HG03159 (cell line): ENCODE data around the gene ITPRID1.
"Not testable (repeated sequence)": the region's sequence is repeated elsewhere in the genome, so short reads cannot be mapped to it uniquely, and the experiment has no call there.

ENCODE experiments used
- ATAC-seq: cut with Tn5 transposase; IDR thresholded peaks from one replicate; pipeline ENCODE4 v1.9.1; 2021; ENCODE audit warnings: mild to moderate bottlenecking, moderate library complexity; ENCODE audit not compliant: unreplicated experiment

ITPRID1 gene

GRCh38 chr7:31513790-31514189 is at the start of gene ITPRID1:
Gene ITPRID1 (plus strand): TSS chr7:31514090. CDS start chr7:31553025, 38,935 bp downstream.
- ATAC-seq: no peak

DNA sequence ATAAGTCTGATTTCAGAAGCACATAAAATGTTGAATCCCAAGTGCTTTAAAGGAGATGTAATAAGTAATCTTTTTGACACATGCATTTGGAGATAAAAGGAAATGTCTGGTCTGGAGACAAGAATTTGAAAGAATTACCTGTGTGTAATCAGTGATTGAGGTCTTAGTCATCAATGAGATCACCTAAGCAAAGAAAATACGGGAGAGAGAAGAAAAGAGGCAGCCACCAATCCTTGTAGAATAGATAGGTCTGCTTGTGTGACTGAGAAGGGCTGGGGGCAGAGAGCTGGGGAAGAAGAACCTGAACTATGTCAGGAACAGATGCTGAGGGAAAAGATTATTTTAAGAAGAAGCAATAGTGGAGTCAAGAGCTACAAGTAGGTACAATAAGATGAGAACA is 49.3 kb upstream of the ITPRID1 start:
- no peak for ATAC-seq

GRCh38 chr7:31465285-31465684 is 48.6 kb upstream of the ITPRID1 start:
- no peak for ATAC-seq

- ATAC-seq: no peak
These were observed 47.9 kb upstream of the ITPRID1 start for GRCh38 chr7:31466036-31466435.

GRCh38 chr7:31470883-31471282 is 43.0 kb upstream of the ITPRID1 start:
- not testable (repeated sequence) for ATAC-seq

DNA sequence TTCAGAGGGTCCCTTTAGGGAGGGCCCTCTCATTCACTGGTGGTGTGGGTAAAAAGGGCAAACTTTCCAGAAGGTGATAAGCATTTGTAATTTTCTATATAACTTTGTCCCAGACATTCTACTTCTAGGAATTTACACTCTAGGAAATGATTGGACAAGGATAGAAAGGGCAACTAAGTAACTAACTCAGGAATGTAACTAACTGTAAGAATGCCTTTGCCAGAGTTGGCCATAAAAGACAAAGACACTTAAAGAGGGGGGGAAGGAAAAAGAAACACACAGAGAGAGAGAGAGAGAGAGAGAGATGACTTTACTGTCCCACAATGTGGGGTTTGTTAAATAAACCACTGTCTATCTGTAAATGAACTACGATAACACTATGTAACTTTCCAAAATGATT is 38.5 kb upstream of the ITPRID1 start:
- ATAC-seq: no peak

DNA sequence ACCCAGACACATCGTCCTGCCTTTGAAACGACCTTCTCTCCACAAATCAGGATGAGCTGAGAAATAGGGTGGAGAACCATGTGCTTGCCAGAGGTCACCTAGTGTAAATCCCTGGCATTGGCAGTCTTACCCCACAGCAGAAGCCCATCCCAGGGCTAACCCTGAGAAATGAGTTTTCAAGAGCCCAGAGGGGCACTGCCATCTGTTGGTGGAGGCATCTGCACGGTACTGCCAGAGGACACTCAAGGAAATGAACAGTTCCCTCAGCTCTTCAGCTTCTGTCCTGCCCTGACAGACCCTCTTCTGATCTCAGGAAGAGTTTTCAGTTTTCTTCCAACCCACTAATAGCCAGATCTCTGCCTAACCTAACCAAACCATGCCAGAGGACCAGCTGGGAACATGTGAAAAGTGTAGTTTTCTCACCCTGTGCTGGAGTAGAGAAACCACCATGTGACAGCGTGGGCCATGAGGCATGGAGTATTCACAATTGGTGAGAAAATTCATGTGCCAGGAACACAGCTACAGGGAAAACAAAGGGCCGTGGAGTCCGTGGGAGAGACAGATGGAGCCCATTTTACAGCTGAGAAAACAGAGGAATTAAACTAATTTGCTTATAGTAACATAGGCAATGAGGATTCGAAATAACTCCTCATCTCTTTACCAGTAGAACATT is 37.7 kb upstream of the ITPRID1 start:
- no peak for ATAC-seq

- no peak for ATAC-seq
These were observed 36.8 kb upstream of the ITPRID1 start for GRCh38 chr7:31476941-31477677.

GRCh38 chr7:31478018-31478417 is 35.9 kb upstream of the ITPRID1 start:
- ATAC-seq: no peak

DNA sequence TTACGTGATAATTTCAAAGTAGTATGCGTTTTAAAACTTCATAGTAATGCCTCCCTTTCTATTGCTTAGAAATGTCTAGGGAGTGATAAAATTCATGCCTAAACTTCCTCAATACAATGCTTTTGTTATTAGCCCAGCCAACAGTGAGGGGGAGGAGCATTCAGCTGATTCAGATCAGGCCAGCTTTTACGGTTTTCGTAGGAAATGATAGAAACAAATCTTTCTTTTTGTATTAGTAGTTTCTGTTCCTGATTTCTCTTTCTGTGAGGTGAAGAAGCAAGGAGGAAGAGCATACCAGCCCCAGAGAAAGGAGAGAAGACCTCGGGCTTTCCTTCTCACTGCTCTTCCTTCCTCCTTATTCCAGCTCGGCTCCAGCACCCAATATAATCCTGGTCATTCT is 35.2 kb upstream of the ITPRID1 start:
- ATAC-seq: peak; percentile 88

DNA sequence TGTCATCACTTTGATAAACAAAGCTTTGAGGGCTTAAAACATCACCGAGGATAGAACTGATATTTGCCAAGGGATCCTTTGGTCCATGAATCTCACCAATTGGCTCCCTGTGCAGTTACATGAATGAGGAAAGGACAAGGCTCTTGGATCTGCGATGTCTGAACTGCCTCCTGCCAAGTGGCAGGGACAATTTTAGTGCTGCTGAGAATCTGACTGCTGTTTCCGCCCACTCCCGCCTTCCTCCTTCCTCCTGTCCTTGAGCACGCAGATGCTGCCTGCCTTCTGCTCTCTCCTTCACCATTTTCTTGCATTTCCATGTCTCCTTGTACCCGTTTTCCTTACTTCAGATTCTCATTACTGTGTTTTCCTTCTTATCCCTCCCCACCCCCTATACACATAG is 26.8 kb upstream of the ITPRID1 start:
- ATAC-seq: no peak

DNA sequence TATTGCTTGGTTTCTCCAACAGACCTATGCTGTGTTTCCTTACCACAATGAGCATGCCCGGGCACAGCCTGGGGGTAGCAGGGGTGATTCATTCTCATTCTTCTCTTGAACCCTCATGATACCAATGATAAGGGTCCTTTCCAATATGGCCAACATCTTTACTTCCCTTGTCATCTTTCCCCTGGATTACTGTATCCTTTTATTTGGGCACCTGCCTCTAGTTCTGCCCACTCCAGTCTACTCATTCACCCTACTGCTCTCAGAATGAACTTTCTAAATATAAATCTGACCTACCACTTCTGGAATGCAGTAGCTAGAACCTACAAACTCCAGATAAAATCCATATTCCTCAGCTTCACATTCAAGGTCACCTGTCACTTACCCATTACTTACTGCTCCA is 26.4 kb upstream of the ITPRID1 start:
- no peak for ATAC-seq

DNA sequence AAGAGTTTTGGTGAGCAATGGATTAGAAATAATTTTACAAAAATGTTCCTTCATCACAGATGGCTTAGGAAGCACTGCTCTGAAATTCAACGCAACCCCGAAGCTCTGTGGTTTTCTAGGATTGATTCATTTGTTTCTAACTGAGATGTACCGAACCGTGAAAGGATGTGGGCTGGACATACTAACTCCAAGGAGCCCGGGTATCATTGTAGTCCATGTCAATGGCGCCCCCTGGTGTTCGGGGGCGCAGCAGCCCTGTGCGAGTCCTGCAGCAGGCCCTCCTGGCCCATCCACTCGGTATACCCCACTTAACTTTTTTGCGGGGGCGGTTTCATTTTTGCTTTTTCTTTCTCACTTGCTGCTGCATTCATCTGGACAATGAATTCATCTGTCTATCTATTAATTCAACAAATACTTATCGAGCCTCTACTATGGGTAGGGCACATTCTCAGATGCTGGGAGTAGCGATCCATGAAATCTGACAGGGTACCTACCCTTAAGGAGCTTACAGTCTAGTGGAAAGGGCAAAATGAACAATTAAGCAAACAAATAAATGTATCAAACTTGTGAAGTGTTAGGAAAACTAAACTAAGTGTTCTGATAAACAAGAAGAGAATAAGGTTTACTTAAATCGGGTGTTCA is 25.2 kb upstream of the ITPRID1 start:
- peak; percentile 95 for ATAC-seq

- no peak for ATAC-seq
These were observed 23.0 kb upstream of the ITPRID1 start for GRCh38 chr7:31490796-31491314.

DNA sequence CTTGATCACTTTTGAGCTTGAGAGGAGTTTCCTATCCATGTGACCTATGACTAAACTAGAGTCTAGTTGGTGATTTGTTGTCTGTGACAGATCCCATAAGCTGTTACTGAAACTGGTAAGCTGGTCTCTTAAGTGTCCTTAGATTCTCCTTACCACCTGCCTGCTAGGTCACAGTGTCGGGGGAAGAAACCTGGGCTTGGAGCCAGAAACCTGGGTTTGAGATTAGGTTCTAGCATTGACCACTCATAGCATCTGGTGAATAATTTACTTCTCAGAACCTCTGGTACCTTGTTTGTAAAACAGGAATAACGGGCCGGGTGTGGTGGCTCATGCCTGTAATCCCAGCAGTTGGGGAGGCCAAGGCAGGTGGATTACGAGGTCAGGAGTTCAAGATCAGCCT is 21.8 kb upstream of the ITPRID1 start:
- no peak for ATAC-seq

- ATAC-seq: no peak
These were observed 20.1 kb upstream of the ITPRID1 start for GRCh38 chr7:31493714-31494181.

DNA sequence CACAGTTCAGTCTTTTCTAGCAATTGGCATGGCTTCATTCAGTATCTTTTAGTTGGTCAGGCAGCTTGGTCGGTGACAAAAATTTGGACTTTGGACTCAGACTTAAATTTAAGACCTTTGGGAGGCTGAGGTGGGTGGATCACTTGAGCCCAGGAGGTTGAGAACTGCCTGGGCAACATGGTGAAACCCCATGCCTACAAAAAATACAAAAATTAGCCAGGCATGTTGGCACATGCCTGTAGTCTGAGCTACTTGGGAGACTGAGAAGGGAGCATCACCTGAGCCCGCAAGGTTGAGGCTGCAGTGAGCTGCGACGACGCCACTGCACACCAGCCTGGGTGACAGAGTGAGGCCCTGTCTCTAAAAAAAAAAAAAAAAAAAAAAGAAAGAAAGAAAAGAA is 19.5 kb upstream of the ITPRID1 start:
- ATAC-seq: no peak

- no peak for ATAC-seq
These were observed 18.2 kb upstream of the ITPRID1 start for GRCh38 chr7:31495653-31496052.

DNA sequence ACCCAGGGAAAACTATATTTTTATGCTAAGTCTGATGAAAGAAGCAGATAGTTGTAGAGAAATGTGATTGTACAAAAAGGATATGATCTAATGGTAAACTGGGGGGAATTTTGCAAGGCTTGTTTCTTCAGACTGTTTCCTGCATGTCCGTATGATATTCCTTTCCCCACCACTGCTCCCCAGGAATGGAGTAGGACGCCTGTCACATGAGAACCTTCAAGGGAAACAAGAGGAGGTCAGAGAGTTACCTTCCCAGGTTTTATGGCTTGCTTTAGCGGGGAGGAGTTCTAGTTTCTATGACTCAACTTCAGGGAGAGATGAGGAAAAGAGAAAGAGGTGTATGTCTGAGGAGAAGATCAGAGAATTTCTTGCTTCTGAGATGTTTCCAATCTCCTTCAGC is 16.4 kb upstream of the ITPRID1 start:
- no peak for ATAC-seq

GRCh38 chr7:31500656-31501055 is 13.2 kb upstream of the ITPRID1 start:
- ATAC-seq: no peak

GRCh38 chr7:31508823-31509222 is 5.1 kb upstream of the ITPRID1 start:
- no peak for ATAC-seq

DNA sequence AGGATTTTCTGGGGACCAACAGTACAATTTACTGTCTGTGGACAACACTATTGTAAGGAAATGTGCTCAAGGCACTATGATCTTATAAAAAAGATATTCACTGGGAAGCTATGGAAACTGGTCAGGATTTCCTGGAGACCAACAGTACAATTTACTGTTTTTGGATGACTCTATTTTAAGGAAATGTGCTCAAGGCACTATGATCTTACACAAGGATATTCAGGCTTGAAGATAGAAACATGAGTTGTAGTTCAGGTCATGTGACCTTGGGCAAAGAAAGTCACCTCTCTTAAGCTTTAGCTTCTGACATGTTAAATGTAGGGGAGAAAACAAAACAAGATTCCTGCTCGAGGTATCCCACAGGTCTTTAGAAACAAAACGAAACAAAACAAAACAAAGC is 1.7 kb upstream of the ITPRID1 start:
- no peak for ATAC-seq
